ENCODE measurements around the gene MCM3AP. TPM values are rescaled to one million over a fixed set of nuclear protein-coding genes. Genes with fewer than 3 reads are reported as not detected.

Gene MCM3AP
- total and polyA plus RNA-seq, 9 of the 15 experiments (the other 6 are each of a cell fraction or from before 2014, with no cell fraction given): 6.5 to 179 (median 69.6) TPM

DNA sequence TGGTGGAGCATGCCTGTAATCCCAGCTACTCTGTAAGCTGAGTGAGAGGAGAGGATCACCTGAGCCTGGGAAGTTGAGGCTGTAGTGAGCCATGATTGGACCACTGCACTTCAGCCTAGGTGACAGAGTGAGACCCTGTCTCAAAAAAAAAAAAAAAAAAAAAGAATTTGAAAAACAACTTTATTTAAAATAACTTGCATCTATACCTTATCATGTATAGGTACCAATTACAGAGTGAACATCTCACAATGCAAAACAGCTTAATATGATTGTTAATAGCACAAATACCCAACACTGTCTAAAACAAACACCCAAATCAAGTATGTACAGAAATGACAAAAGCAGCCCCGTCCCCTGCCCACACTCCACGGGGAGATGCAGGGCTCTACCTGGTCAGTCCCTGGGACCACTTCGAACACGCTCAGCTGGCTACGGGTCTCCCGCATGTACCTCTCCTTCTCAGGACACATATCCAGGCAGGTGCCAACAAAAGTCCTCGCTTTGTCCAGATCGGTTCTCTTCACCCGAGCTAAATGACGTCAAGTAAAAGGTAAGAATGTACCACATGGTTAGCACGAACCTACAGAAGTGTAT, 10.5 kb downstream of the MCM3AP start (continued):
- TF ChIP-seq, protein P1, sequence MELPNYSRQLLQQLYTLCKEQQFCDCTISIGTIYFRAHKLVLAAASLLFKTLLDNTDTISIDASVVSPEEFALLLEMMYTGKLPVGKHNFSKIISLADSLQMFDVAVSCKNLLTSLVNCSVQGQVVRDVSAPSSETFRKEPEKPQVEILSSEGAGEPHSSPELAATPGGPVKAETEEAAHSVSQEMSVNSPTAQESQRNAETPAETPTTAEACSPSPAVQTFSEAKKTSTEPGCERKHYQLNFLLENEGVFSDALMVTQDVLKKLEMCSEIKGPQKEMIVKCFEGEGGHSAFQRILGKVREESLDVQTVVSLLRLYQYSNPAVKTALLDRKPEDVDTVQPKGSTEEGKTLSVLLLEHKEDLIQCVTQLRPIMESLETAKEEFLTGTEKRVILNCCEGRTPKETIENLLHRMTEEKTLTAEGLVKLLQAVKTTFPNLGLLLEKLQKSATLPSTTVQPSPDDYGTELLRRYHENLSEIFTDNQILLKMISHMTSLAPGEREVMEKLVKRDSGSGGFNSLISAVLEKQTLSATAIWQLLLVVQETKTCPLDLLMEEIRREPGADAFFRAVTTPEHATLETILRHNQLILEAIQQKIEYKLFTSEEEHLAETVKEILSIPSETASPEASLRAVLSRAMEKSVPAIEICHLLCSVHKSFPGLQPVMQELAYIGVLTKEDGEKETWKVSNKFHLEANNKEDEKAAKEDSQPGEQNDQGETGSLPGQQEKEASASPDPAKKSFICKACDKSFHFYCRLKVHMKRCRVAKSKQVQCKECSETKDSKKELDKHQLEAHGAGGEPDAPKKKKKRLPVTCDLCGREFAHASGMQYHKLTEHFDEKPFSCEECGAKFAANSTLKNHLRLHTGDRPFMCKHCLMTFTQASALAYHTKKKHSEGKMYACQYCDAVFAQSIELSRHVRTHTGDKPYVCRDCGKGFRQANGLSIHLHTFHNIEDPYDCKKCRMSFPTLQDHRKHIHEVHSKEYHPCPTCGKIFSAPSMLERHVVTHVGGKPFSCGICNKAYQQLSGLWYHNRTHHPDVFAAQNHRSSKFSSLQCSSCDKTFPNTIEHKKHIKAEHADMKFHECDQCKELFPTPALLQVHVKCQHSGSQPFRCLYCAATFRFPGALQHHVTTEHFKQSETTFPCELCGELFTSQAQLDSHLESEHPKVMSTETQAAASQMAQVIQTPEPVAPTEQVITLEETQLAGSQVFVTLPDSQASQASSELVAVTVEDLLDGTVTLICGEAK (IDR thresholded peaks at IDR 0.05): peak; percentile 82
- TF ChIP-seq, protein P1 (CRISPR knock-in tag; IDR thresholded peaks at IDR 0.05): peak; percentile 74
- TF ChIP-seq ZNF384 (IDR thresholded peaks at IDR 0.05; ENCODE audit: low read depth, low read length): 0 out of 2 replicates have a peak, but pooled peaks have one; percentile 37

Data from K562 (cell line).